GM19240 (cell line): ENCODE results near the gene WDFY4.

Source experiments
- DNase-seq: peaks from one replicate; pipeline ENCODE4 v3.0.0; 2011; ENCODE audit warnings: low spot score; ENCODE audit not compliant: insufficient read length

The WDFY4 gene

GRCh38 chr10:48807791-48808470, 123.3 kb downstream of the WDFY4 start:
- DNase-seq = no peak

DNA sequence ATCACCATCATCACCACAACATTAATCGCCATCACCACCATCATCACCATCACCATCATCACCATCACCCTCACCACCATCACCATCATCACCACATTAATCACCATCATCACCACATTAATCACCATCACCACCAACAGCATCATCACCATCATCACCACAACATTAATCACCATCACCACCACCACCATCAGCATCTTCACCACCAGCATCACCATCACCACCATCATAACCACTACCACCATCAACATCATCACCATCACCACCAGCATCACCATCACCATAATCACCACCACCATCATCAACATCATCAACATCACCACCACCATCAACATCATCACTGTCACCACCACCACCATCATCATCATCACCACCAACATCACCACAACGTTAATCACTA, 124.6 kb downstream of the WDFY4 start:
- no peak for DNase-seq

DNA sequence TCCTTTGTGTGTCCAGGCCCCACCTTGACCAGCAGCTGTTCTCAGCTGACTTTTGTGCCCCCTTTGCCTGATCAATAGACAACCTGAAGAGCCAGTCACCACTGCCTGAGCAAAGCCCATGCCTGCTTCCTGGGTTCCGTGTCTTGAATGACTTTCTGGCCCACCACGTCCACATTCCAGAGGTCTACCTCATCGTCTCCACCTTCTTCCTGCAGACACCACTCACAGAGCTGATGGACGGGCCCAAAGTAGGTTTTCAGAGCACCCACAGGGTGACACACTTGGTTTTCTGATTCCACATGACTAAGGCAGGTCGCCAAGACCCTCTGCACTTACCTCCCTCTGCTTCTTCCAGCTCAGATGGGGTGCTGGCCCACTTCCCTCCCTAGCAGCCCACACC, 126.8 kb downstream of the WDFY4 start:
- DNase-seq = no peak

GRCh38 chr10:48811917-48812316, 127.2 kb downstream of the WDFY4 start:
- DNase-seq = no peak

DNA sequence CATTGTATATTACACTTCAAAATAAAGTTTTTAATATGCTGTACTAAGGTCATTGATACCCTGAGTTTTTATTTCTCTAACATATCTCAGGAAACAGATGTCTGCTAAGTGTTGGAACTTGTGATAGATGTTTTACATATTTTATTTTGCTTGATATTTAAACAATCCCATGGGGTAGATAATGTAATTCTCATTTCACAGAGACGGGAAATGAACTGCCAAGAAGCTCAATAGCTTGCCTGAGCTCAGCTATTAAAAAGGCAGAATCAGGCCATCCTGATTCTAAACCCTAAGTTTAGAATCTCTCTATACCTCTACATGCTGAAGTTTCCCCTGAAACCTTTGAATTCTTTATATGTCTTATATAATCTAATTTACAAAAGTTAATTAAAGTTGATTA, 128.6 kb downstream of the WDFY4 start:
- no peak for DNase-seq

DNA sequence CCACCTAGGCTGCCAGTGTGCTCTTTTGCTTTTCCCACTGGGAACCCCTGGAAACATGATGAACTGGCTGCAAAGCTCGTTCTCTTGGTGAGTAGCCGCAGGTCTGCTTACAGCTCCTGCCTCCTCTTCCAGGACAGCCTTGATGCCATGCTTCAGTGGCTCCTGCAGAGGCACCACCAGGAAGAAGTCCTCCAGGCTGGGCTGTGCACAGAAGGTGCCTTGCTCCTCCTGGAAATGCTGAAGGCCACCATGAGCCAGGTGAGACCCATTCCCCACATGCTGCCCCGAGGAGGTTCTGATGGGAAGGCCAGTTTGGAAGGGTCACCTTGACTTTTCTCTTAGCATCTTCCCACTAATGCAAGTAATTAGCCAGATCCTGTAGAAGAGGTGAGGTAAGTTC, 129.2 kb downstream of the WDFY4 start:
- no peak for DNase-seq

GRCh38 chr10:48814933-48815332, 130.3 kb downstream of the WDFY4 start:
- no peak for DNase-seq

- DNase-seq = no peak
These were observed 132.5 kb downstream of the WDFY4 start for GRCh38 chr10:48817141-48817540.

DNA sequence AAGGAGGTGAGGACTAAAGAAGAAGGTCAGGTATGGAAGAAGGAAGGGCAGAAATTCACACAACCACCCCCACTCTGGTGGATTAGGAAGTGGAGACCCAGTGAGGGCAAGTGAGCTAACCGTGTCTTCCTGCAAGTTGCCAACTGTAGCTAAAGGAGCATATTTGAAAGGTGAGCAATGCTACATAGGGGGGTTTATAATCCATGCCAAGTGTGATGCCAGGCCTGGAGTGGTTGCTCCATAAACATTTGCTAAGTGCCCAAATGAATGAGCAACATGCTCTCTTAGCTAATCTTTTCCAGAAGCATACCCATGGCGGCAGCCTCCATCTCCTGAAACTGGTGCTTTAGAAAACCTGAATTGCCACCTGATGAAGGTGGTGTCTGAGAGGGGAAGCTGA, 133.4 kb downstream of the WDFY4 start:
- DNase-seq = no peak

DNA sequence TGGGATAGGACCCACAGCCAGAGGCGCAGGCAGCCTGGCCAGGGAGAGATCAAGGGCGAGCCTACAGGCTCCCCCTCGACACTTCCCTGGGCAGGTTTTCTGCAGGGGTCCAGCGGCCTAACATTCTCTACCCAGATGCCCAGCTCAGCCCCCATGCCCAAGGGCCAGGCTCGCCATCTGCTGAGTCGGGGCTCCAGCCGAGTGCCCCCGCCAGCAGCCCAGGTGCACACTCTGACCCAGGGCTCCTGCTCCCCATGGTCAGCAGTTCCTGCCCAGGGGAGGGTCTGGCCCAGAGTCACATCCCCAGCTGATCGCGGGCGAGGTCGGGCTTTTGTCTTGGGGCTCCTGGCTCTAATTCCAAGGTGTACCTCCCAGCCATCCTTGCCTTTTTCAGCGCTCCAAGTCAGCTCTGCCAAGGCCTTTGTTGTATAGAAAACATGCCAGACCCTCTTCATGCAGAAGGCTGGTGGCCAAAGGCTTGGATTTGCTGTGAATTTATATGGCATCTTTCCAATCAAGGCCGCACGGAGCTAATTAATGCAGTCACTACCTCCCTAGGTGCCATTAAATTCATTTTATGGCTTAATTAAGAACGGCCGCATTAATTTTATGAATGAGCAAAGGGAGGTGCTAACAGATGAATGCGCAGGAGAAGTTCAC, 134.3 kb downstream of the WDFY4 start:
- no peak for DNase-seq

GRCh38 chr10:48819783-48820182, 135.1 kb downstream of the WDFY4 start:
- DNase-seq = no peak

- no peak for DNase-seq
These were observed 135.6 kb downstream of the WDFY4 start for GRCh38 chr10:48820231-48820630.

GRCh38 chr10:48820699-48821098, 136.0 kb downstream of the WDFY4 start:
- no peak for DNase-seq

- DNase-seq = no peak
These were observed 136.4 kb downstream of the WDFY4 start for GRCh38 chr10:48821111-48821510.

GRCh38 chr10:48821692-48822091, 137.0 kb downstream of the WDFY4 start:
- no peak for DNase-seq

GRCh38 chr10:48833674-48834073, 149.0 kb downstream of the WDFY4 start:
- DNase-seq = no peak

- DNase-seq = no peak
These were observed 149.7 kb downstream of the WDFY4 start for GRCh38 chr10:48834189-48834965.

DNA sequence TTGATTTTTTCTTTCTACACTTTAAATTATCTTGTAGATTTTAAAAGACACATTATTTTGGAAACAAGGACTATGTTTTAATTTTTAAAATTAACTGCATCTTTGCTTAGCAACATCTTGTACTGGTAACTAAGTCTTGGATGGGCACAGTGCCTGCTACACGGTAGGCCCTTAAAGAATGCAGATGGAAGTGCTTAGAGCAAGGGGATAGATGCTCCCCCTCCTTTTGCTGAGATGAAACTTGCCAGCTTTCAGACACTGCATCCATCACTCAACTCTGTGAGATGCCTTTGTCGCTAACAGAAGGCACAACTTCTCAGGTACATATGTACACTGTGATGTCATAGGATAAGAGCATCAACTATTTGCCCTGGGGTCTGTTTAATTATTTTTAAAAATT, 151.1 kb downstream of the WDFY4 start:
- DNase-seq = no peak

- no peak for DNase-seq
These were observed 151.9 kb downstream of the WDFY4 start for GRCh38 chr10:48836605-48837004.

- DNase-seq = no peak
These were observed 154.2 kb downstream of the WDFY4 start for GRCh38 chr10:48838834-48839233.

DNA sequence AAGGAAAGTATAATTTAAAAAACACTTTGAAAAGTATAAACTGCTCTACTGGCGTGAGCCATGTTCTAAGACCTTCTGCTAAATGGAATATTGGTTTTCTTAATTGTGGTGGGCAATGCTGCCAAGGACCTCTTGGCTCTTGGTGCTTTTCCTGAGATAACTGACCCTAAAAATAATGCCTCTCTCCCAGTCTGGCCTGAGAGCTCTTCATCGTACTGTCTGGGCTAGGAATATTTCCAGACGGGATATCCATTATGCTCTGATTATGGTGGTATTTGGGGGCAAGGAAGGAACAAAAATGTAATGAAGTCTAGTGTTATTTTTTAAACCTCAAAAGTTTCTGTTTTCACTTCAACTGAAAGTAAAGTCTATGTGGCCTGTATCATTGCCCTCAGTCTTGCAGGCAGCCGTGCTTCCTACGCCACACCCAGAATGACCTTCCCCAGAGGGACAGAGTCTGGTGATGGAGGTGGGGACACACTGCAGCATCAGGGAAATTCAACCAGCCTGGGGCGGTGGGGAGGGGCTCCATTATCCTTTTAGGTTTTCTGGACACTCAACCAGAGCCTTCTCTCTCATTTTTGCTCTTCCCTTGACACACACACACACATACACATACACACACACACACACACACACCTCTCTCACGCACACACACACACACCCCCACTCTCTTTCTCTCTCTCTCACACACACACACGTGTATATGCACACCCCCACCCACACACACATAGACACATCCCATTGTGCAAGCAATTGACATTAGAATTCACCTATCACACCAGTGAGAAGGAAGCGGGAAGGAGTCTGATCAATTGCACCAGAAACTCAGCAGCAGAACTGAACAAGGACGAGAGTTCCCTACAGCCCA, 155.4 kb downstream of the WDFY4 start:
- no peak for DNase-seq

DNA sequence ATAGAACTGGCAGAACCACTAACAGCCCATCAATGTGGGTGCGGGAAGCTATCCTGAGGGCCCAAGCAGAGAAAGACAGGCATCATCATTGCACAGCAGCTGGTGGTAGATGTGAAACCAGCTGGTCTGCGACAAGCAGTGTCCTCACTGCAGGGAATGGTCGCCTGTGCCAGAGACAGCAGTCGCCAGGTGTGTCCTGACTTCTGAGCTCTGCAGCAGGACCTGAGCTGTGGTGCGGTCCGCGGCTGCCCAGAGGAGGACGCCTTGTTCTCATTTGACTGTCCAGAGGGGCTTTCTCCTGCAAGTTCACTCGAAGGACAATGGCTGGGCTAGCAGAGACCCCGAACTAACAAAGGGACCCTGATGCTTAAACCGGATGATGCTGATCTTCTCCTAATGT, 157.6 kb downstream of the WDFY4 start:
- no peak for DNase-seq
